ENCODE data around the gene PIK3C2G. TPM values are rescaled to one million over a fixed set of nuclear protein-coding genes. Genes with fewer than 3 reads are reported as not detected.

The PIK3C2G gene
- total RNA-seq, 1 donor from 2014 or later, result 26.0 TPM

GRCh38 chr12:18411453-18411852 lies 150.1 kb downstream of the PIK3C2G start:
- Mint-ChIP-seq H3K4me1 (ENCODE audit: low read depth) (peaks cover 2% of the 10 kb centered on the region), H3K27me3 (no peaks in the 10 kb centered on the region), H3K9me3 (ENCODE audit: low read depth) (peaks cover 10% of the 10 kb centered on the region), H3K27ac (no peak overlapping the region), H3K36me3 (ENCODE audit: insufficient read depth) (peaks cover 17% of the 10 kb centered on the region), H3K4me3 (ENCODE audit: low read depth) (no peak overlapping the region)
- TF ChIP-seq CTCF (IDR thresholded peaks at IDR 0.05; ENCODE audit: unreplicated experiment), result no peak
- DNase-seq (ENCODE audit: low spot score, unreplicated experiment), result no peak

GRCh38 chr12:18414671-18415070 lies 153.4 kb downstream of the PIK3C2G start:
- H3K27me3 Mint-ChIP-seq, result no peaks in the 10 kb centered on the region

GRCh38 chr12:18415227-18415626 lies 153.9 kb downstream of the PIK3C2G start:
- no peak for TF ChIP-seq CTCF (IDR thresholded peaks at IDR 0.05; ENCODE audit: unreplicated experiment)
- no peak overlapping the region for H3K27ac Mint-ChIP-seq
- H3K4me3 Mint-ChIP-seq (ENCODE audit: low read depth), result no peak overlapping the region
- H3K36me3 Mint-ChIP-seq (ENCODE audit: insufficient read depth), result peaks cover 1% of the 10 kb centered on the region
- peaks cover 6% of the 10 kb centered on the region for H3K4me1 Mint-ChIP-seq (ENCODE audit: low read depth)
- H3K27me3 Mint-ChIP-seq, result no peaks in the 10 kb centered on the region
- no peak for DNase-seq (ENCODE audit: low spot score, unreplicated experiment)
- no peaks in the 10 kb centered on the region for H3K9me3 Mint-ChIP-seq (ENCODE audit: low read depth)

More at GRCh38 chr12:18414671-18415070, 153.4 kb downstream of the PIK3C2G start:
- TF ChIP-seq CTCF (IDR thresholded peaks at IDR 0.05; ENCODE audit: unreplicated experiment), result no peak
- DNase-seq (ENCODE audit: low spot score, unreplicated experiment), result no peak
- H3K36me3 Mint-ChIP-seq (ENCODE audit: insufficient read depth), result peaks cover 2% of the 10 kb centered on the region
- H3K27ac Mint-ChIP-seq, result no peak overlapping the region
- peaks cover 6% of the 10 kb centered on the region for H3K4me1 Mint-ChIP-seq (ENCODE audit: low read depth)
- H3K4me3 Mint-ChIP-seq (ENCODE audit: low read depth), result no peak overlapping the region
- peaks cover under 1% of the 10 kb centered on the region for H3K9me3 Mint-ChIP-seq (ENCODE audit: low read depth)

GRCh38 chr12:18416412-18416811 lies 155.1 kb downstream of the PIK3C2G start:
- Mint-ChIP-seq H3K27ac (no peak overlapping the region), H3K4me1 (ENCODE audit: low read depth) (peaks cover 8% of the 10 kb centered on the region), H3K36me3 (ENCODE audit: insufficient read depth) (peaks cover 1% of the 10 kb centered on the region), H3K27me3 (no peaks in the 10 kb centered on the region), H3K4me3 (ENCODE audit: low read depth) (no peak overlapping the region), H3K9me3 (ENCODE audit: low read depth) (no peaks in the 10 kb centered on the region)
- DNase-seq (ENCODE audit: low spot score, unreplicated experiment), result no peak
- no peak for TF ChIP-seq CTCF (IDR thresholded peaks at IDR 0.05; ENCODE audit: unreplicated experiment)

- Mint-ChIP-seq H3K4me1 (ENCODE audit: low read depth) (peaks cover 13% of the 10 kb centered on the region), H3K4me3 (ENCODE audit: low read depth) (no peak overlapping the region), H3K36me3 (ENCODE audit: insufficient read depth) (peaks cover 1% of the 10 kb centered on the region), H3K27me3 (no peaks in the 10 kb centered on the region), H3K27ac (no peak overlapping the region), H3K9me3 (ENCODE audit: low read depth) (no peaks in the 10 kb centered on the region)
- no peak for TF ChIP-seq CTCF (IDR thresholded peaks at IDR 0.05; ENCODE audit: unreplicated experiment)
- DNase-seq (ENCODE audit: low spot score, unreplicated experiment), result no peak
Measured at GRCh38 chr12:18419311-18419710, 158.0 kb downstream of the PIK3C2G start.
